Endothelial cell of umbilical vein (primary cell): Measurements from ENCODE around the gene BPI. TPM values are rescaled to one million over a fixed set of nuclear protein-coding genes. Genes with fewer than 3 reads are reported as not detected.

Experiments used
- BruUV-seq: library from RNA; stranded (reverse); fragments of 400-500 nt; replicated peaks from 2 replicates; lab custom pipeline; 2021; lab: Mats Ljungman, UMichigan
- CTCF ChIA-PET: fragments of 300-600, 350-600 bp; sonication (Branson Sonifier 250); formaldehyde crosslinking; loops from one replicate; lab custom pipeline; 2021; ENCODE audit warnings: antibody characterized with exemption, inconsistent platforms; lab: Charles Lee
- POLR2A ChIA-PET: fragments of 300-600, 350-600 bp; sonication (Branson Sonifier 250); formaldehyde crosslinking; loops from one replicate; lab custom pipeline; 2021; ENCODE audit warnings: antibody characterized with exemption, inconsistent platforms; lab: Charles Lee
- DNase-seq: peaks from one replicate; pipeline ENCODE4 v3.0.0-alpha.2; 2011; ENCODE audit warnings: low read depth, low spot score
- FAIRE-seq: peaks from 2 replicates; lab custom pipeline; 2011; peaks lifted over from hg19 to GRCh38; lab: Jason Lieb, UNC
- H2AFZ ChIP-seq: 2 replicates; pipeline ENCODE4 v1.6.0; 2012; ENCODE audit warnings: low read depth, low read length, control low read depth, inconsistent platforms
- H3K27ac ChIP-seq: 2 replicates; pipeline ENCODE4 v1.5.1; 2011; ENCODE audit warnings: low read depth, mild to moderate bottlenecking, control low read depth, low read length, moderate library complexity; ENCODE audit not compliant: insufficient read depth
- H3K27me3 ChIP-seq, 2 experiments: 2 replicates each; pipeline versions ENCODE4 v1.6.0 to v1.6.1; 2011; ENCODE audit warnings: low read length in 2 of 2, mixed read lengths in 1 of 2; ENCODE audit not compliant: control insufficient read depth in 2 of 2, insufficient read depth in 2 of 2
- H3K36me3 ChIP-seq, 2 experiments: 2 replicates in 1 of 2; 3 replicates in 1 of 2; pipeline ENCODE4 v1.5.1; 2011; ENCODE audit warnings: low read length in 2 of 2, mild to moderate bottlenecking in 1 of 2, moderate library complexity in 1 of 2; ENCODE audit not compliant: control insufficient read depth in 2 of 2, insufficient read depth in 2 of 2; ENCODE audit errors: extremely low read depth in 1 of 2
- H3K4me1 ChIP-seq: 3 replicates; pipeline ENCODE4 v1.5.1; 2011; ENCODE audit warnings: mild to moderate bottlenecking, low read length; ENCODE audit not compliant: control insufficient read depth, insufficient read depth; ENCODE audit errors: extremely low read depth
- H3K4me2 ChIP-seq: 2 replicates; pipeline ENCODE4 v1.6.1; 2011; ENCODE audit warnings: low read length, control low read depth, mixed read lengths; ENCODE audit not compliant: insufficient read depth
- H3K4me3 ChIP-seq, 3 experiments: fragments of 200-600 bp in 1 of 3; sonication (generic), shearing (Covaris generic) in 1 of 3; replicated peaks in 1 of 3; 2 replicates each; pipeline ENCODE4 v1.5.1; 2011 to 2016; ENCODE audit warnings: control low read depth in 3 of 3, low read length in 3 of 3, mild to moderate bottlenecking in 2 of 3, inconsistent platforms in 1 of 3, low read depth in 1 of 3, moderate library complexity in 1 of 3; ENCODE audit not compliant: insufficient read depth in 1 of 3
- H3K79me2 ChIP-seq: 2 replicates; pipeline ENCODE4 v1.6.0; 2012; ENCODE audit warnings: low read length, inconsistent platforms; ENCODE audit not compliant: control insufficient read depth, insufficient read depth
- H3K9ac ChIP-seq: replicated peaks from 2 replicates; pipeline ENCODE3; 2011; ENCODE audit warnings: low read length, control low read depth; ENCODE audit not compliant: insufficient read depth; ENCODE audit errors: extremely low read depth
- H3K9me1 ChIP-seq: replicated peaks from 3 replicates; pipeline ENCODE4 v1.6.0; 2011; ENCODE audit warnings: mild to moderate bottlenecking, low read length; ENCODE audit not compliant: control insufficient read depth, insufficient read depth; ENCODE audit errors: extremely low read depth
- H3K9me3 ChIP-seq: replicated peaks from 2 replicates; pipeline ENCODE4 v1.5.1; 2012; ENCODE audit warnings: low read length, inconsistent platforms; ENCODE audit not compliant: control insufficient read depth, insufficient read depth
- H4K20me1 ChIP-seq: replicated peaks from 2 replicates; pipeline ENCODE3; 2011; ENCODE audit warnings: mild to moderate bottlenecking, low read length; ENCODE audit not compliant: control insufficient read depth, insufficient read depth; ENCODE audit errors: extremely low read depth
- EZH2 ChIP-seq: IDR thresholded peaks from 2 replicates; pipeline ENCODE4 v1.6.1; 2012; ENCODE audit warnings: borderline replicate concordance, low read depth, mild to moderate bottlenecking, moderate library complexity, low read length, inconsistent platforms; ENCODE audit not compliant: severe bottlenecking
- FOS ChIP-seq: IDR thresholded peaks from 2 replicates; pipeline ENCODE4 v1.6.1; 2011; ENCODE audit warnings: mild to moderate bottlenecking, low read length, moderate library complexity, borderline replicate concordance; ENCODE audit not compliant: insufficient read depth
- GATA2 ChIP-seq: IDR thresholded peaks from 2 replicates; pipeline ENCODE4 v1.7.0; 2011; ENCODE audit warnings: low read depth, mild to moderate bottlenecking, moderate library complexity, mixed read lengths, low read length; ENCODE audit not compliant: insufficient read length, insufficient read depth
- JUN ChIP-seq: IDR thresholded peaks from 2 replicates; pipeline ENCODE4 v1.6.1; 2011; ENCODE audit warnings: borderline replicate concordance, low read depth; ENCODE audit not compliant: insufficient read length, insufficient read depth
- MYC ChIP-seq: IDR thresholded peaks from one replicate; pipeline ENCODE4 v1.6.1; 2011; ENCODE audit warnings: mild to moderate bottlenecking, low read depth, low read length
- POLR2A ChIP-seq: IDR thresholded peaks from 2 replicates; pipeline ENCODE4 v1.6.1; 2012; ENCODE audit warnings: low read depth, mild to moderate bottlenecking, control low read depth, low read length
- POLR2AphosphoS5 ChIP-seq: IDR thresholded peaks from 2 replicates; pipeline ENCODE4 v1.6.1; 2012; ENCODE audit warnings: low read depth, mild to moderate bottlenecking, control low read depth, low read length, moderate library complexity; ENCODE audit not compliant: insufficient read depth
- dilution Hi-C: fragments of 300-500 bp; cut with MboI; formaldehyde crosslinking; loops from one replicate; pipeline ENCODE4 v1.15.0; 2019; ENCODE audit warnings: low sequenced_read_pairs; ENCODE audit not compliant: extremely low pct_ligation_motif_present
- intact Hi-C: fragments of 100-400 bp; cut with micrococcal nuclease; formaldehyde crosslinking; loops from one replicate; pipeline ENCODE4 v1.10.0; 2022
- polyA plus RNA-seq, 4 experiments: library from polyadenylated mRNA; depleted of rRNA in 3 of 4; stranded (reverse) in 3 of 4; unstranded in 1 of 4; fragments of >200 nt; gene quantifications; 2 replicates each; pipeline versions ENCODE4 v1.2.1 to v1.2.3, GENCODE V29; 2011 to 2012; ENCODE audit warnings: missing spikeins in 1 of 4
- total RNA-seq: library from RNA; stranded (reverse); gene quantifications from 2 replicates; pipeline ENCODE4 v1.2.3, GENCODE V29; 2021
- TF ChIP-seq, protein P1 (sequence below), 2 donors: IDR thresholded peaks; 1 replicate in 1 of 2; 2 replicates in 1 of 2; pipeline ENCODE4 v1.5.1; 2011; ENCODE audit warnings: low read length in 2 of 2, mild to moderate bottlenecking in 2 of 2, moderate library complexity in 2 of 2, control low read depth in 1 of 2, inconsistent platforms in 1 of 2, low read depth in 1 of 2; ENCODE audit not compliant: insufficient read depth in 1 of 2; ENCODE audit errors: extremely low read depth in 1 of 2
- TF ChIP-seq, protein P2 (sequence below): IDR thresholded peaks from 2 replicates; pipeline ENCODE4 v1.6.1; 2011; ENCODE audit not compliant: insufficient read depth, insufficient read length

Gene BPI
- total and polyA plus RNA-seq, 2 donors (not counting 3 experiments of a cell fraction or from before 2014, with no cell fraction given) = not detected

DNA sequence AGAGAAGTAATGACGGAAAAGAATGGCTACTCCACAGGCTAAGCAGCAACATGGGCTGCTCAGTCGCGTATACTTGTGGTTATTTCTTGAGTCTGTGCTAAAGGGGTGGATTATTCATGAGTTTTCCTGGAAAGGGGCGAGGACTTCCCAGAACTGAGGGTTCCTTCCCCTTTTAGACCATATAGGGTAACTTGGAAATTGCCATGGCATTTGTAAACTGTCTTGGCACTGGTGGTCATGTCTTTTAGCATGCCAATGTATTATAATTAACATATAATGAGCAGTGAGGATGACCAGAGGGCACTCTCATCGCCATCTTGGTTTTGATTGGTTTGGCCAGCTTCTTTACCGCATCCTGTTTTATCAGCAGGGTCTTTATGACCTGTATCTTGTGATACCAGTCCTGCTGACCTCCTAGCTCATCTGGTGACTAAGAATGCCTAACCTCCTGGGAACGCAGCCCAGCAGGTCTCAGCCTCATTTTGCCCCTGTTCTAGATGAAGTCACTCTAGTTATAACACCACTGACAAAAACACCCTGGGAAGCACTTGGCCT is 53.8 kb downstream of the BPI start:
- no peak overlapping the region for H3K4me2 ChIP-seq
- H3K9me3 ChIP-seq = no peaks in the 10 kb centered on the region
- H3K4me3 ChIP-seq = no peak overlapping the region
- ChIA-PET CTCF (interaction anchor here (0.7 to 3.7 kb wide), 3 partner anchors 16 to 51 kb away, joined by 4 to 27 read pairs (median 9); no protein-coding TSS in a partner anchor), POLR2A (no interaction called here)
- H4K20me1 ChIP-seq = no peaks in the 10 kb centered on the region
- no peak overlapping the region for H3K27ac ChIP-seq
- FAIRE-seq (no peak), DNase-seq (no peak)
- no peaks in the 10 kb centered on the region for H3K4me1 ChIP-seq
- no peaks in the 10 kb centered on the region for H3K9me1 ChIP-seq
- no peak overlapping the region for H2AFZ ChIP-seq
- intact Hi-C loops = no loop called here
- no TSS peak for BruUV-seq
- H3K27me3 ChIP-seq = no peaks in the 10 kb centered on the region
- no peaks in the 10 kb centered on the region for H3K79me2 ChIP-seq
- TF ChIP-seq POLR2A = no peak
- TF ChIP-seq MYC = no peak
- TF ChIP-seq GATA2 = no peak
- no peak for TF ChIP-seq JUN
- H3K9ac ChIP-seq = no peak overlapping the region
- dilution Hi-C loops = no loop called here
- H3K36me3 ChIP-seq = no peaks in the 10 kb centered on the region

DNA sequence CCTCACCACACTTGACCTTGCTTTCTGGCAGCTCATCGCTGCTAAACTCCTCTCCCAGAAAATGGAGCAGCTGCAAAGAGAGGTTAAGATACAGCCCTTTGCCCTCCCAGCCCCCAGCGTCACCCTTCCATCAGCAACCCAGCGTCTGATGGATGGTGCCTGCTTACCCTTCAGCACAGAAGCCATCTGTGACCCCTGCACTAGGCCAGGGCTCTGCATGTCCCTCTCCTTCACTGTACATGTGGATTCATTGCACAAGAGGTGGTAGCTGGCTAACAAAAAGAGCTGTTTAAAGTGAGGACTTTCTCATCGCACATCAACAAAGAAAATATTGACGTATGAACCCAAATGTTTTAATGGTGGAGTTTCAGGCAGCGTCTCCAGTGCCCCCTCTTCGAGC is 54.6 kb downstream of the BPI start:
- Histone ChIP-seq H3K9ac (no peak overlapping the region), H3K4me1 (no peaks in the 10 kb centered on the region), H2AFZ (no peak overlapping the region), H4K20me1 (no peaks in the 10 kb centered on the region), H3K27me3 (no peaks in the 10 kb centered on the region), H3K4me3 (no peak overlapping the region), H3K79me2 (no peaks in the 10 kb centered on the region), H3K36me3 (no peaks in the 10 kb centered on the region), H3K9me1 (no peaks in the 10 kb centered on the region), H3K4me2 (no peak overlapping the region), H3K9me3 (no peaks in the 10 kb centered on the region), H3K27ac (no peak overlapping the region)
- ChIA-PET POLR2A (no interaction called here), CTCF (interaction anchor here (0.7 to 2.6 kb wide), 2 partner anchors 8 to 50 kb away, joined by 3 to 9 read pairs; no protein-coding TSS in a partner anchor)
- dilution Hi-C loops (no loop called here), intact Hi-C loops (no loop called here)
- no peak for DNase-seq
- TF ChIP-seq GATA2 (no peak), FOS (no peak), MYC (no peak), POLR2A (no peak), POLR2AphosphoS5 (no peak), JUN (no peak), EZH2 (no peak)
- TF ChIP-seq, protein P1, sequence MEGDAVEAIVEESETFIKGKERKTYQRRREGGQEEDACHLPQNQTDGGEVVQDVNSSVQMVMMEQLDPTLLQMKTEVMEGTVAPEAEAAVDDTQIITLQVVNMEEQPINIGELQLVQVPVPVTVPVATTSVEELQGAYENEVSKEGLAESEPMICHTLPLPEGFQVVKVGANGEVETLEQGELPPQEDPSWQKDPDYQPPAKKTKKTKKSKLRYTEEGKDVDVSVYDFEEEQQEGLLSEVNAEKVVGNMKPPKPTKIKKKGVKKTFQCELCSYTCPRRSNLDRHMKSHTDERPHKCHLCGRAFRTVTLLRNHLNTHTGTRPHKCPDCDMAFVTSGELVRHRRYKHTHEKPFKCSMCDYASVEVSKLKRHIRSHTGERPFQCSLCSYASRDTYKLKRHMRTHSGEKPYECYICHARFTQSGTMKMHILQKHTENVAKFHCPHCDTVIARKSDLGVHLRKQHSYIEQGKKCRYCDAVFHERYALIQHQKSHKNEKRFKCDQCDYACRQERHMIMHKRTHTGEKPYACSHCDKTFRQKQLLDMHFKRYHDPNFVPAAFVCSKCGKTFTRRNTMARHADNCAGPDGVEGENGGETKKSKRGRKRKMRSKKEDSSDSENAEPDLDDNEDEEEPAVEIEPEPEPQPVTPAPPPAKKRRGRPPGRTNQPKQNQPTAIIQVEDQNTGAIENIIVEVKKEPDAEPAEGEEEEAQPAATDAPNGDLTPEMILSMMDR (IDR thresholded peaks at IDR 0.05; ENCODE audit: extremely low read depth in 1 of 2, insufficient read depth in 1 of 2, low read depth in 1 of 2, low read length in 2 of 2) = no peak
- TF ChIP-seq, protein P2, sequence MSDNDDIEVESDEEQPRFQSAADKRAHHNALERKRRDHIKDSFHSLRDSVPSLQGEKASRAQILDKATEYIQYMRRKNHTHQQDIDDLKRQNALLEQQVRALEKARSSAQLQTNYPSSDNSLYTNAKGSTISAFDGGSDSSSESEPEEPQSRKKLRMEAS = no peak
- no peak for FAIRE-seq
- BruUV-seq = no TSS peak
